Measurements from ENCODE around the gene PACSIN3. TPM values are rescaled to one million over a fixed set of nuclear protein-coding genes. Genes with fewer than 3 reads are reported as not detected.

PACSIN3 gene
- total and polyA plus RNA-seq, 2 of the 13 experiments (the other 11 are each of a cell fraction or from before 2014, with no cell fraction given): 47.9 to 93.3 TPM

- TF ChIP-seq PHF5A (CRISPR knock-in tag; IDR thresholded peaks at IDR 0.05; ENCODE audit: low read depth, unreplicated experiment) (no peak), SPEN (CRISPR knock-in tag; IDR thresholded peaks at IDR 0.05; ENCODE audit: low read depth) (no peak), ZFP1 (CRISPR knock-in tag; IDR thresholded peaks at IDR 0.05) (no peak), ZUFSP (CRISPR knock-in tag; IDR thresholded peaks at IDR 0.05; ENCODE audit: borderline replicate concordance) (no peak), DPF2 (CRISPR knock-in tag; IDR thresholded peaks at IDR 0.05; ENCODE audit: borderline replicate concordance, low read depth) (no peak), HNRNPK (IDR thresholded peaks at IDR 0.05; ENCODE audit: low read depth, low read length, poor library complexity, severe bottlenecking) (no peak), RNF219 (CRISPR knock-in tag; IDR thresholded peaks at IDR 0.05) (no peak), PREB (CRISPR knock-in tag; IDR thresholded peaks at IDR 0.05) (no peak), HNRNPH1 (optimal IDR thresholded peaks at IDR 0.05; ENCODE audit: low read depth, low read length) (no peak), KAT8 (CRISPR knock-in tag; IDR thresholded peaks at IDR 0.05) (no peak), SKI (IDR thresholded peaks at IDR 0.05; ENCODE audit: partially characterized antibody) (peak; percentile 91), GATAD1 (CRISPR knock-in tag; IDR thresholded peaks at IDR 0.05) (0 out of 2 replicates have a peak, but pooled peaks have one; percentile 33), ZBTB4 (CRISPR knock-in tag; IDR thresholded peaks at IDR 0.05; ENCODE audit: borderline replicate concordance) (0 out of 2 replicates have a peak, but pooled peaks have one; percentile 48), ZKSCAN5 (CRISPR knock-in tag; IDR thresholded peaks at IDR 0.05) (no peak), ZNF17 (CRISPR knock-in tag; IDR thresholded peaks at IDR 0.05) (no peak), PHF20 (CRISPR knock-in tag; IDR thresholded peaks at IDR 0.05) (no peak), MYNN (CRISPR knock-in tag; IDR thresholded peaks at IDR 0.05; ENCODE audit: low read depth) (no peak), KLF13 (CRISPR knock-in tag; IDR thresholded peaks at IDR 0.05) (no peak), RBM39 (IDR thresholded peaks at IDR 0.05; ENCODE audit: low read depth, low read length, poor library complexity, severe bottlenecking) (no peak), ZMAT5 (CRISPR knock-in tag; IDR thresholded peaks at IDR 0.05; ENCODE audit: borderline replicate concordance, low read depth) (no peak), GATAD2A (CRISPR knock-in tag; IDR thresholded peaks at IDR 0.05) (peak; percentile 82; the same call in 1 of the 2 replicates), DR1 (CRISPR knock-in tag; IDR thresholded peaks at IDR 0.05) (no peak)
Measured at GRCh38 chr11:47216121-47216798, 30.0 kb upstream of the PACSIN3 start (continued).
